Measurements from ENCODE around the gene GAS2L2.

DNA sequence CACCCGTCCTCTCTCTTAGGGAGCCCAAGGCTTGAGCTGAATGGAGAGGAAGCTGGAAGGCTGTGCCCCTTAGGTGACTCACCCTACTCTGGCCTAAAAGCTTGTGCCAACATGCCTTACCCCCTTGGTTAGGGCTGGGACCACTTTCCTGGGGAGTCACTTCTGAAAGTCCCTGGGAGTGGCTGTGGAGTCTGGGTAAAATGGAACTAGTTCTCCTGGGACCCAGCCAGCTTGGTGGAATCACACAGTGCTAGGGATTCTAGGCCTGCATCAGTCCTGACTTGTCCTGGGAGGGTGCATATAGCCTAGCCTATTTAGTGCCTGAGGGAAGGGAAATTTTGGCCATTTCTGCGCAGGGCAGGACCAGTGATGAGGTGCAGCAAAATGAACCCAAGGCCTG is 31.9 kb upstream of the GAS2L2 start:
- TF ChIP-seq, protein P1, sequence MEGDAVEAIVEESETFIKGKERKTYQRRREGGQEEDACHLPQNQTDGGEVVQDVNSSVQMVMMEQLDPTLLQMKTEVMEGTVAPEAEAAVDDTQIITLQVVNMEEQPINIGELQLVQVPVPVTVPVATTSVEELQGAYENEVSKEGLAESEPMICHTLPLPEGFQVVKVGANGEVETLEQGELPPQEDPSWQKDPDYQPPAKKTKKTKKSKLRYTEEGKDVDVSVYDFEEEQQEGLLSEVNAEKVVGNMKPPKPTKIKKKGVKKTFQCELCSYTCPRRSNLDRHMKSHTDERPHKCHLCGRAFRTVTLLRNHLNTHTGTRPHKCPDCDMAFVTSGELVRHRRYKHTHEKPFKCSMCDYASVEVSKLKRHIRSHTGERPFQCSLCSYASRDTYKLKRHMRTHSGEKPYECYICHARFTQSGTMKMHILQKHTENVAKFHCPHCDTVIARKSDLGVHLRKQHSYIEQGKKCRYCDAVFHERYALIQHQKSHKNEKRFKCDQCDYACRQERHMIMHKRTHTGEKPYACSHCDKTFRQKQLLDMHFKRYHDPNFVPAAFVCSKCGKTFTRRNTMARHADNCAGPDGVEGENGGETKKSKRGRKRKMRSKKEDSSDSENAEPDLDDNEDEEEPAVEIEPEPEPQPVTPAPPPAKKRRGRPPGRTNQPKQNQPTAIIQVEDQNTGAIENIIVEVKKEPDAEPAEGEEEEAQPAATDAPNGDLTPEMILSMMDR (IDR thresholded peaks at IDR 0.05): no peak
- TF ChIP-seq POLR2A (IDR thresholded peaks at IDR 0.05) (no peak), EP300 (IDR thresholded peaks at IDR 0.05) (no peak)

Measured in tibial nerve (tissue), 4 donors.